Measurements from ENCODE around the gene FRRS1. TPM values are rescaled to one million over a fixed set of nuclear protein-coding genes. Genes with fewer than 3 reads are reported as not detected.

Gene FRRS1
- total RNA-seq, 1 donor: 24.7 TPM

DNA sequence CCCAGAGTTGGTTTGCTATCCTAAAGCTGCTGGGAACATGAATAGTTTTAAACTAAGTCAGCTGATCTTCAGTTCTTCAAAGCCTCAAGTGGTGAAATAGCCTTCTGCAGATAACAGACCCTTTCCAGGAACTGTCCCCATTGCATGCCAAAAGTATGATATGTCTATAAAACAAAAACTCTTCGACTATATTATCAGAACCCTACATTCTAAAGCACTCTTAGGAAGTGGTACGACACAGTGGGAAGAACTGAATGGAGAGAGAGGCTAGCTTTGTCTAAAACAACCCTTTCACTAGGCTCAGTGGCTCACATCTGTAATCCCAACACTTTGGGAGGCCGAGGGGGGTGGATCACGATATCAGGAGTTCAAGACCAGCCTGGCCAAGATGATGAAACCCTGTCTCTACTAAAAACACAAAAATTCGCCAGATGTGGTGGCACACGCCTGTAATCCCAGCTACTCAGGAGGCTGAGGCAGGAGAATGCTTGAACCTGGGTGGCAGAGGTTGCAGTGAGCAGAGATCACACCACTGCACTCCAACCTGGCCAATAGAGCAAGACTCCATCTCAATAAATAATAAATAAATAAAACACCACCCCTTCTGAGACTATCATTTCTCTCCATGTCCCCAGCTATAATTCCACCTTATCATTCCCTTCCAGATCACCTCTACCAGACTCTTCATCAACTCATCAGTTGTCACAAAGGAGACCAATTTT is 2.2 kb upstream of the FRRS1 start:
- TF ChIP-seq, protein P1, sequence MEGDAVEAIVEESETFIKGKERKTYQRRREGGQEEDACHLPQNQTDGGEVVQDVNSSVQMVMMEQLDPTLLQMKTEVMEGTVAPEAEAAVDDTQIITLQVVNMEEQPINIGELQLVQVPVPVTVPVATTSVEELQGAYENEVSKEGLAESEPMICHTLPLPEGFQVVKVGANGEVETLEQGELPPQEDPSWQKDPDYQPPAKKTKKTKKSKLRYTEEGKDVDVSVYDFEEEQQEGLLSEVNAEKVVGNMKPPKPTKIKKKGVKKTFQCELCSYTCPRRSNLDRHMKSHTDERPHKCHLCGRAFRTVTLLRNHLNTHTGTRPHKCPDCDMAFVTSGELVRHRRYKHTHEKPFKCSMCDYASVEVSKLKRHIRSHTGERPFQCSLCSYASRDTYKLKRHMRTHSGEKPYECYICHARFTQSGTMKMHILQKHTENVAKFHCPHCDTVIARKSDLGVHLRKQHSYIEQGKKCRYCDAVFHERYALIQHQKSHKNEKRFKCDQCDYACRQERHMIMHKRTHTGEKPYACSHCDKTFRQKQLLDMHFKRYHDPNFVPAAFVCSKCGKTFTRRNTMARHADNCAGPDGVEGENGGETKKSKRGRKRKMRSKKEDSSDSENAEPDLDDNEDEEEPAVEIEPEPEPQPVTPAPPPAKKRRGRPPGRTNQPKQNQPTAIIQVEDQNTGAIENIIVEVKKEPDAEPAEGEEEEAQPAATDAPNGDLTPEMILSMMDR (IDR thresholded peaks at IDR 0.05; ENCODE audit: insufficient read depth, low read length): no peak
- H3K4me3 ChIP-seq (ENCODE audit: low read depth, low read length): no peak overlapping the region
- DNase-seq (ENCODE audit: low read depth): peak; percentile 80

DNA sequence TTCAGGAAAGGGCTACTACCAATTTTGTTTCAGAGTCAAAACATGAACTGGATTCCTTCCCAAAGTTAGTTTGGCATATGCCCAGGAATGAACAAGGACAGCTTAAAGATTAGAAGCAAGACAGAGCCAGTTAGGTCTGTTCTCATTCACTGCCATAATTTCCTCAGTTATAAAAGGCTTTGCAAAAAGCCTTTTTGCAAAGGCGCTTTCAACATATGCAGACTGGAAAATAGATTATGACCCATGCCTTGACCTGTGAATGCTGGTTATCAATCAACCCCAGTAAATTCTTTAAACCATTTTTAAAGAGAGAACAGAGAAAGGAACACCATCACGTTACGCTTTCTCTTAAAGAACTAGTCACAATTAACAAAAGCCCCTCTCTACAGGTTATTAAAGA is 1.7 kb upstream of the FRRS1 start:
- TF ChIP-seq, protein P1 (IDR thresholded peaks at IDR 0.05; ENCODE audit: insufficient read depth, low read length): no peak
- H3K4me3 ChIP-seq (ENCODE audit: low read depth, low read length): no peak overlapping the region
- DNase-seq (ENCODE audit: low read depth): peak; percentile 69

DNA sequence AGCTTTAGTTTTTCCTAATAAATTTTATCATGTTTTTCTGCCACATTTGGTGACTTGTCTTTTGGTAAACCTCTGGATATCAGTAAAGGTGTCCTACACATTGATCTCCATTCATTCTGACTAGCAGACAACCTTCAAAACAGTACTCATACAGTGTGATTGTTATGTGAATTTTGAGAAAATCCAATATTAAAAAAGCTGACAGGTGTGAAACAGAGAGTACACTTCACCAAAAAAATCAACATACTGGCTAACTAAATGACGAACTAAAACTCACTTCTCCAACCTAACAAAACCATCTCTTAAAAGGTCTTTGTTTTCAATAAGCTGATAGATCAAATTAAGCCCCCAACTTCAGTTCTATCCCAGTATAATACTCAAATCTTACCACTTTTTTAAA is 1.5 kb downstream of the FRRS1 start:
- TF ChIP-seq, protein P1 (IDR thresholded peaks at IDR 0.05; ENCODE audit: insufficient read depth, low read length): no peak
- DNase-seq (ENCODE audit: low read depth): no peak
- no peak overlapping the region for H3K4me3 ChIP-seq (ENCODE audit: low read depth, low read length)

DNA sequence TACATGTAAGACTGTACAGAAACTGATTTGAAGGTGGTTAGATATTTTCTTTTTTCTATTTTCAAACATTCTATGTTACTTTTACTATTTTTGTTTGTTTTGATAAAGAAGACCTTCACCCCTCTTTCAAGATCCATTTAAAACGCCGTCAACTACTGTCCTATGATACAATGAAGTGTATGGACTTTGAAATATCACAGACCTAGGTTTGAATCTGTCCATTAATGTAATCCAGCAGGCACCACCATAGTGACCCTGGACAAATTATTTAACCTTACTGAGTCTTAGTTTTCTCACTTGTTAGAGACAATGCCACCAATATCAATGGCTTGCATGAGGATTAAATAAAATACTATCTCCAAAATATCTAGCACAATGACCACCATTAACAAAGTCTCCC is 2.0 kb downstream of the FRRS1 start:
- H3K4me3 ChIP-seq (ENCODE audit: low read depth, low read length): no peak overlapping the region
- no peak for DNase-seq (ENCODE audit: low read depth)
- TF ChIP-seq, protein P1 (IDR thresholded peaks at IDR 0.05; ENCODE audit: insufficient read depth, low read length): no peak

DNA sequence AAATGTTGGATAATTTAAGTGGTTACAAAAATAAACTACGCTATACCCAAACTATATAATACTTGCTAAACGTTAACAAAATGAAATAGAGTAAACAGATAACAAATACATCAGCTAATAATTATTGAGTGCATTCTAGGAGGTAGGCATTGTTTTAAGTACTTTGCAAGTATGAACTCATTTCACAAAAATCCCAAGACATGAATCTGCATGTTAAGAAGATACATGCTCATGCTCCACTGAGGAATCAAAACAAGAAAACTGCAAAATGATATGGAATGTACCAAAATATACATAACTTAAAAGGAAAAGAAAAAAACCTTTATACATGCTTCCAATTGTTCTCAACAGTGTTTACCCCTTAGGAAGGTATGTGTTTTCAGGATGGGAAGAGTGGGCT is 2.5 kb downstream of the FRRS1 start:
- peak; percentile 26 for DNase-seq (ENCODE audit: low read depth)
- H3K4me3 ChIP-seq (ENCODE audit: low read depth, low read length): no peak overlapping the region

DNA sequence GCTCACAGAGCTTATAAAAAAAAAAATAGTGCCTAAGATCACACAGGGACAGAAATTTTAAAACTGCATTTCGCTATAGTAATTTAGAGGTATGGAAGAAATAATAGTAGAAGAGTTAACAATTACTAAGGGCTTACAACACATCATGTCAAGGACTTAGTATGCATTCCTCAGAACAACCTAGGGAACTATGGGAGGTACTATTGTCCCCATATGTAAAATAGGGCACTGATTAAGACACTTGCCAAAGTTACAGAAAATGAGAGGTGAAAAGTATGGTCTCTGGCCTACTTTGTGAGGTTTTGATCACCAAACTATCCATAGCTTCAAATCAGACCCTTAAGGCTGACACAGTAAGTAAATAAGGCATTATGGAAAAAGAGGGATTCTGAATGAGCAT is 4.7 kb downstream of the FRRS1 start:
- DNase-seq (ENCODE audit: low read depth): no peak
- no peak overlapping the region for H3K4me3 ChIP-seq (ENCODE audit: low read depth, low read length)
- TF ChIP-seq, protein P1 (IDR thresholded peaks at IDR 0.05; ENCODE audit: insufficient read depth, low read length): no peak

More for the DNA sequence above, 2.5 kb downstream of the FRRS1 start:
- TF ChIP-seq, protein P1 (IDR thresholded peaks at IDR 0.05; ENCODE audit: insufficient read depth, low read length): no peak
